Bronchial epithelial cell (primary cell): ENCODE data around the gene ART4. TPM values are rescaled to one million over a fixed set of nuclear protein-coding genes. Genes with fewer than 3 reads are reported as not detected.

Source experiments
- DNase-seq: peaks from one replicate; pipeline ENCODE4 v3.0.0-alpha.2; 2010; ENCODE audit warnings: low read depth
- FAIRE-seq: peaks from 2 replicates; lab custom pipeline; 2011; peaks lifted over from hg19 to GRCh38; lab: Jason Lieb, UNC
- H3K27me3 ChIP-seq: 2 replicates; pipeline ENCODE4 v1.5.1; 2011; ENCODE audit warnings: low read length; ENCODE audit not compliant: control insufficient read depth, insufficient read depth
- H3K36me3 ChIP-seq: 2 replicates; pipeline ENCODE4 v1.5.1; 2011; ENCODE audit warnings: low read length; ENCODE audit not compliant: control insufficient read depth, insufficient read depth
- H3K4me3 ChIP-seq: 2 replicates; pipeline ENCODE4 v1.5.1; 2011; ENCODE audit warnings: mild to moderate bottlenecking, low read depth, low read length, control low read depth
- total RNA-seq: library from RNA; depleted of rRNA; stranded (reverse); fragments of >200 nt; gene quantifications from 2 replicates; pipeline ENCODE4 v1.2.1, GENCODE V29; 2014
- TF ChIP-seq, protein P1 (sequence below): IDR thresholded peaks from 2 replicates; pipeline ENCODE4 v1.5.1; 2011; ENCODE audit warnings: mild to moderate bottlenecking, moderate library complexity, low read length, control low read depth, inconsistent platforms; ENCODE audit not compliant: insufficient read depth, severe bottlenecking

ART4 gene, protein sequence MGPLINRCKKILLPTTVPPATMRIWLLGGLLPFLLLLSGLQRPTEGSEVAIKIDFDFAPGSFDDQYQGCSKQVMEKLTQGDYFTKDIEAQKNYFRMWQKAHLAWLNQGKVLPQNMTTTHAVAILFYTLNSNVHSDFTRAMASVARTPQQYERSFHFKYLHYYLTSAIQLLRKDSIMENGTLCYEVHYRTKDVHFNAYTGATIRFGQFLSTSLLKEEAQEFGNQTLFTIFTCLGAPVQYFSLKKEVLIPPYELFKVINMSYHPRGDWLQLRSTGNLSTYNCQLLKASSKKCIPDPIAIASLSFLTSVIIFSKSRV
- not detected in 2 replicates for total RNA-seq

DNA sequence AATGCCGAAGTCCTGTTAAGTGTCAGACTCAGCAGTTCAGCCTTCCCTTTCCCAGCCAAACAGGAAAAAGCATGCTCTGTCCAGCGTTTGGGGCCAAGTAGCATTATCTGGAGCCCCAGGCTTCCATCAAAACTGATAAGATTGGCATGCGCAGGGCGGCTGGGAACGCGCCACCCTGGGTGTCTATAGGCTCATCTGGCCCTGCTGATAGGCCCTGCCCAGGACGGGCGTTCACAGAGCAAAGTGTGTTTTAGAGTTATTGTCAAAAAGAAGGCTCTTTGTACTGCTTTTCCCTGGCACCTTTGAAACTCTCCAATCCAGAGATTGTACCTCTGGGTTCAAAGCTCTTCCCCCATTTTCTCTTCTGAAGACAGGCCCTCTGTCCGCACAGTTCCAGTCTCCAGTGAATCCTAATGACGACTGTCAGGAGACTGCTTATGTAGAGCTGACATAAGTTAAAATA is at the start of gene ART4:
TSS of gene ART4 (minus strand) at position 102 of the 463 bp plus-strand sequence. CDS start 413 bp downstream, outside the sequence.
- FAIRE-seq (no peak), DNase-seq (no peak)
- TF ChIP-seq, protein P1, sequence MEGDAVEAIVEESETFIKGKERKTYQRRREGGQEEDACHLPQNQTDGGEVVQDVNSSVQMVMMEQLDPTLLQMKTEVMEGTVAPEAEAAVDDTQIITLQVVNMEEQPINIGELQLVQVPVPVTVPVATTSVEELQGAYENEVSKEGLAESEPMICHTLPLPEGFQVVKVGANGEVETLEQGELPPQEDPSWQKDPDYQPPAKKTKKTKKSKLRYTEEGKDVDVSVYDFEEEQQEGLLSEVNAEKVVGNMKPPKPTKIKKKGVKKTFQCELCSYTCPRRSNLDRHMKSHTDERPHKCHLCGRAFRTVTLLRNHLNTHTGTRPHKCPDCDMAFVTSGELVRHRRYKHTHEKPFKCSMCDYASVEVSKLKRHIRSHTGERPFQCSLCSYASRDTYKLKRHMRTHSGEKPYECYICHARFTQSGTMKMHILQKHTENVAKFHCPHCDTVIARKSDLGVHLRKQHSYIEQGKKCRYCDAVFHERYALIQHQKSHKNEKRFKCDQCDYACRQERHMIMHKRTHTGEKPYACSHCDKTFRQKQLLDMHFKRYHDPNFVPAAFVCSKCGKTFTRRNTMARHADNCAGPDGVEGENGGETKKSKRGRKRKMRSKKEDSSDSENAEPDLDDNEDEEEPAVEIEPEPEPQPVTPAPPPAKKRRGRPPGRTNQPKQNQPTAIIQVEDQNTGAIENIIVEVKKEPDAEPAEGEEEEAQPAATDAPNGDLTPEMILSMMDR = no peak
- no peaks in the 10 kb centered on the region for H3K36me3 ChIP-seq
- no peak within 1 kb of the TSS for H3K4me3 ChIP-seq
- H3K27me3 ChIP-seq = no peaks in the 10 kb centered on the region

DNA sequence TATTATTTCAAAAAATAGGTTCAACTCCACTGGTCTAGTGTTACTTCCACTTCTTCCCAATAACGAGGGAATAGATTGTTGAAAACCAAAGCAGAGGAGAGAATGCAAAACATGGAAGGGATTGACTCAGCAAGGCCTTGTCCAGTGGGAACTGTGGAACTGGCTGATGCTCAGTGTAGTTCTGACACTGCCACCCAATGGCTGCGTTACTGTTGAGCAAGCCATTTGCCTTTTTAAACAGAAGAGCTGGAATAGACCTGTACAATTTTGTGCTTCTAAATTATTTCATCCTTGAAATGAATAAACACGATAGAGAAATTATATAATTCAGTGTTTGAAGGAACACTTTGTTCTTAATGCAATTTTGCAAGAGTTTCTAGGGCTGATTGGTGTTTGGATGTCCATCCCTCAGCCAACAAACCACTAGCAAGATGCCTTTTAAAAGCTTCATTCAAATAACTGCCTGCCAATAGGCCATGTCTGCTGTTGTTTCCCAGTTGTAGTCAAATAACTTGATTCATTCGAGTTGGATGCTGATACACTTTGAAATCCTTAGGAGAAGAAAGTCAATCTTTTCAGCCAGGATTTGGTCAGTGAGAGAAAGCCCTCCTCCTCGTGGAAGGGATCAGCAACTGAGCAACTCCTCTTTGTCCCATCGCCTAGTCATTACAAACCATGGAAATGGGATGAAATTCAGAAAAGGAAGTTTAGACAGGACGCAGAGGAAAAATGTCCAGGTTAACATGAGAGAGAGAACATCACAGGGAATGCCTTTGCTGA is 49.6 kb upstream of the ART4 start:
- no peak for DNase-seq
- H3K4me3 ChIP-seq = no peak overlapping the region
- no peaks in the 10 kb centered on the region for H3K36me3 ChIP-seq
- no peaks in the 10 kb centered on the region for H3K27me3 ChIP-seq
- TF ChIP-seq, protein P1 = no peak
- FAIRE-seq = no peak

DNA sequence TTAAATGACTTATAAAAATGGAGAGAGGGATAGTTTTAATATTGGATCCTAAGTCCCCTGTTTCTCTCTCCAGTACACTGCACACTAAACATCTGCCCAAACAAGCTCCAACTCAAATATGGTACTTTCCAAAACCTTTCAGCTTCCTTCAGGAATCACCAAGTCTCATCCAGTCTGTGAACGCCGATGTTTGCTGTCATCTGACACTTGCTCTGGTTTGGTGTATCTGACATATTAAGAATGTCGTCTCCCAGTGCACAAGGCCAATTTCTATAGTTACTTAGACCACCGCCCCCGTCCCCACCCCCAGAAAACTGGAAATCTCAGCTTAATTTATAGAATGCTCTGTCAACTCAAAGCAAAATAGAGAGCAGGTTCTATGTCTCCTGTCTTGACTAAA is 47.4 kb upstream of the ART4 start:
- H3K4me3 ChIP-seq = no peak overlapping the region
- TF ChIP-seq, protein P1 = no peak
- FAIRE-seq (no peak), DNase-seq (no peak)
- H3K36me3 ChIP-seq = no peaks in the 10 kb centered on the region
- no peaks in the 10 kb centered on the region for H3K27me3 ChIP-seq

DNA sequence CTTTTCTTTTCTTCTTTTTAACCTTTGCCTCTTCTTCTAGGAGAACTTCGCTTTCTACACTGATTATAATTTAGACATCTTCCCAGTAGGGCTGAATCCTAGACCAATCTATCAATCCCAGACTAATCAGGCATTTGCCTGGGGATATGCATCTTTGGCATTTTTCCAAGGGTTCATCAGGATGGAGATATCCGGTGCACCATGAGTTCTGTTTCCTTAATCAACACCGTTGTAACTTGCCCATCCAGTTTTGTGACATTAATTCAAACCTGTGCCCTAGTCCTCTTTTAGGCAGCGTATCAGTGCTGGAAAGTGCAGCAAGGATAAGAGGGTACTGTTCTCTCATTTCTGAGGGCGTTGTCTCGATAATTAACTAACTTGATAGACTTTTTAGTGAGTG is 42.9 kb upstream of the ART4 start:
- Histone ChIP-seq H3K4me3 (no peak overlapping the region), H3K27me3 (no peaks in the 10 kb centered on the region), H3K36me3 (no peaks in the 10 kb centered on the region)
- DNase-seq (peak; percentile 23), FAIRE-seq (no peak)
- TF ChIP-seq, protein P1 = no peak

DNA sequence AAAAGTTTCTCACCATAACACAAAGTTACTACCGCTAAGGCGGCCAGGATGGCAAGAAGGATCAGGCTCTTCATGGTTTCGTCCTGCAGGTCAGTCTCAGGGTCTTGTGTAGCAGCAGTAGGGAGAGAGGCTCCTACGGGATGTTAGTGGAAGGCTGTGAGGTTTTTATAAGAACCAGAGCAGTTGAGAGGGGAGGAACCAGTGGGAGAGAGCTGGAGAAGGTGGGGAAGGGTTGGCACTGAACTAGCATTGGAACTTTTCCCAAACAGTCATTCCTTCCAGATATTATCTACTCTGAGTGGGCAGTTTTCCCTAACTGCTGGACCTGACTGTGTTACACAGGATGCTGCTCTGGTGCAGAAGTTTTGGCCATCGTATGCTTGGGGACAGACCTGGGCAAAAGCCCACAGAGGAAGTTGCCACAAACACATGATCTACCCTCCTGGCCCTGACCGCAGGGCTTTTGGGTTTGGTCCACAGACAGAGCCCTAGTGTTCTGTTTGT is 42.4 kb upstream of the ART4 start, which contains the start of gene MGP:
TSS of gene MGP (minus strand) at position 137 of the 504 bp plus-strand sequence. CDS start at position 74, 63 bp downstream.
- DNase-seq (no peak), FAIRE-seq (no peak)
- H3K36me3 ChIP-seq = no peaks in the 10 kb centered on the region
- H3K4me3 ChIP-seq = no peak within 1 kb of the TSS
- H3K27me3 ChIP-seq = no peaks in the 10 kb centered on the region
- TF ChIP-seq, protein P1 = no peak
